ENCODE measurements around the gene HIP1. TPM values are rescaled to one million over a fixed set of nuclear protein-coding genes. Genes with fewer than 3 reads are reported as not detected.

HIP1 gene
- total and polyA plus RNA-seq, 2 of the 13 experiments (the other 11 are each of a cell fraction or from before 2014, with no cell fraction given), result 4.5 to 6.2 TPM

DNA sequence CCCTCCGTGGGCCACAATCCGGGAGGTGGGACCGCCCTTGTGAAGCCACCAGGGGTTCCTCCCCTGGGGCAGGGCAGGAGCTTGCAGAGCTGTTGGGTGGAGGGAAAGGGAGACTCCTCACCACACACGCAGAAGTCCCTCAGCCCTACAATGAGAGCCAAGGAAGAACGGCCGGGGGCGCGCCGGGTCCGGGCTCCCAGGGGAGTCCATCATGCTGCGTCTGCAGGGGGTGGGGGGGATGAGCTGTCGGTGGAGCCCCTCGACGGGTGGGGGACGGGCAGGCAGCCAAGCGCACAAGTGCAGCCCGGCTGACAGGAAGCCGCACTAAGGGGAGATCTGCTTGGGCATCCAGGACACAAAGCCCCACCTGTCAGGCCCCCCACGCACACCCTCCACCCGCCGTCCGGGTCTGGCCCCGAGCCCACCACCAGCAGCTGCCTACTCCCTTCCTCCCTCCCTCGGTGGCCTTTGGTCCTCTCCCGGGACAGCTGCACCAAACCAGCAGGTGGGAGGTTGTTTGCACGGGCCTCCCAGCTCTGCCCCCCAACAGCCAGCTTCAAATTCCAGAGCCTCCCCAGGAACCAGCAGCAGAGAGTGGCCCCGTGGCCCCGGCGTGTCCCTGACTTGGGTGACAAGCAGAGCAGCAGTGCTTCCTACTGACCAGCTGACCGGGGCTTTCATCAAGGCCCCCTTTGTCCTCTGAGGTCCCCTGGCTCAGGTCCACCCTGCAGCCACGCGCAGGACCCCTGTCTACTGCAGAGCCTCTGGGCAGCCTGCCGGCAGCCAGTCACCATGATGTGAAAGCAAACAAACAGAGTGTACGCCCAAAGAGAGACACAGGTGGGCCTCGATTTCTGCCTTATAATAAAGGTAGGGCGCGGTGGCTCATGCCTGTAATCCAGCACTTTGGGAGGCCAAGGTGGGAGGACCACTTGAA lies 50.3 kb downstream of the HIP1 start (continued):
- TF ChIP-seq, protein P1, sequence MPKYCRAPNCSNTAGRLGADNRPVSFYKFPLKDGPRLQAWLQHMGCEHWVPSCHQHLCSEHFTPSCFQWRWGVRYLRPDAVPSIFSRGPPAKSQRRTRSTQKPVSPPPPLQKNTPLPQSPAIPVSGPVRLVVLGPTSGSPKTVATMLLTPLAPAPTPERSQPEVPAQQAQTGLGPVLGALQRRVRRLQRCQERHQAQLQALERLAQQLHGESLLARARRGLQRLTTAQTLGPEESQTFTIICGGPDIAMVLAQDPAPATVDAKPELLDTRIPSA (CRISPR knock-in tag; IDR thresholded peaks at IDR 0.05; ENCODE audit: borderline replicate concordance), result no peak
- TF ChIP-seq KDM1A (CRISPR knock-in tag; IDR thresholded peaks at IDR 0.05) (0 out of 2 replicates have a peak, but pooled peaks have one; percentile 4), ZNF546 (CRISPR knock-in tag; conservative IDR thresholded peaks at IDR 0.05) (no peak), MTA1 (CRISPR knock-in tag; IDR thresholded peaks at IDR 0.05; ENCODE audit: borderline replicate concordance) (peak; percentile 96), CBX2 (IDR thresholded peaks at IDR 0.05; ENCODE audit: low read depth, low read length) (no peak), CBX2 (CRISPR knock-in tag; IDR thresholded peaks at IDR 0.05; ENCODE audit: low read depth) (no peak), KLF13 (CRISPR knock-in tag; IDR thresholded peaks at IDR 0.05) (no peak), ADNP (CRISPR knock-in tag; IDR thresholded peaks at IDR 0.05) (0 out of 2 replicates have a peak, but pooled peaks have one; percentile 11)
- TF ChIP-seq, protein P2, sequence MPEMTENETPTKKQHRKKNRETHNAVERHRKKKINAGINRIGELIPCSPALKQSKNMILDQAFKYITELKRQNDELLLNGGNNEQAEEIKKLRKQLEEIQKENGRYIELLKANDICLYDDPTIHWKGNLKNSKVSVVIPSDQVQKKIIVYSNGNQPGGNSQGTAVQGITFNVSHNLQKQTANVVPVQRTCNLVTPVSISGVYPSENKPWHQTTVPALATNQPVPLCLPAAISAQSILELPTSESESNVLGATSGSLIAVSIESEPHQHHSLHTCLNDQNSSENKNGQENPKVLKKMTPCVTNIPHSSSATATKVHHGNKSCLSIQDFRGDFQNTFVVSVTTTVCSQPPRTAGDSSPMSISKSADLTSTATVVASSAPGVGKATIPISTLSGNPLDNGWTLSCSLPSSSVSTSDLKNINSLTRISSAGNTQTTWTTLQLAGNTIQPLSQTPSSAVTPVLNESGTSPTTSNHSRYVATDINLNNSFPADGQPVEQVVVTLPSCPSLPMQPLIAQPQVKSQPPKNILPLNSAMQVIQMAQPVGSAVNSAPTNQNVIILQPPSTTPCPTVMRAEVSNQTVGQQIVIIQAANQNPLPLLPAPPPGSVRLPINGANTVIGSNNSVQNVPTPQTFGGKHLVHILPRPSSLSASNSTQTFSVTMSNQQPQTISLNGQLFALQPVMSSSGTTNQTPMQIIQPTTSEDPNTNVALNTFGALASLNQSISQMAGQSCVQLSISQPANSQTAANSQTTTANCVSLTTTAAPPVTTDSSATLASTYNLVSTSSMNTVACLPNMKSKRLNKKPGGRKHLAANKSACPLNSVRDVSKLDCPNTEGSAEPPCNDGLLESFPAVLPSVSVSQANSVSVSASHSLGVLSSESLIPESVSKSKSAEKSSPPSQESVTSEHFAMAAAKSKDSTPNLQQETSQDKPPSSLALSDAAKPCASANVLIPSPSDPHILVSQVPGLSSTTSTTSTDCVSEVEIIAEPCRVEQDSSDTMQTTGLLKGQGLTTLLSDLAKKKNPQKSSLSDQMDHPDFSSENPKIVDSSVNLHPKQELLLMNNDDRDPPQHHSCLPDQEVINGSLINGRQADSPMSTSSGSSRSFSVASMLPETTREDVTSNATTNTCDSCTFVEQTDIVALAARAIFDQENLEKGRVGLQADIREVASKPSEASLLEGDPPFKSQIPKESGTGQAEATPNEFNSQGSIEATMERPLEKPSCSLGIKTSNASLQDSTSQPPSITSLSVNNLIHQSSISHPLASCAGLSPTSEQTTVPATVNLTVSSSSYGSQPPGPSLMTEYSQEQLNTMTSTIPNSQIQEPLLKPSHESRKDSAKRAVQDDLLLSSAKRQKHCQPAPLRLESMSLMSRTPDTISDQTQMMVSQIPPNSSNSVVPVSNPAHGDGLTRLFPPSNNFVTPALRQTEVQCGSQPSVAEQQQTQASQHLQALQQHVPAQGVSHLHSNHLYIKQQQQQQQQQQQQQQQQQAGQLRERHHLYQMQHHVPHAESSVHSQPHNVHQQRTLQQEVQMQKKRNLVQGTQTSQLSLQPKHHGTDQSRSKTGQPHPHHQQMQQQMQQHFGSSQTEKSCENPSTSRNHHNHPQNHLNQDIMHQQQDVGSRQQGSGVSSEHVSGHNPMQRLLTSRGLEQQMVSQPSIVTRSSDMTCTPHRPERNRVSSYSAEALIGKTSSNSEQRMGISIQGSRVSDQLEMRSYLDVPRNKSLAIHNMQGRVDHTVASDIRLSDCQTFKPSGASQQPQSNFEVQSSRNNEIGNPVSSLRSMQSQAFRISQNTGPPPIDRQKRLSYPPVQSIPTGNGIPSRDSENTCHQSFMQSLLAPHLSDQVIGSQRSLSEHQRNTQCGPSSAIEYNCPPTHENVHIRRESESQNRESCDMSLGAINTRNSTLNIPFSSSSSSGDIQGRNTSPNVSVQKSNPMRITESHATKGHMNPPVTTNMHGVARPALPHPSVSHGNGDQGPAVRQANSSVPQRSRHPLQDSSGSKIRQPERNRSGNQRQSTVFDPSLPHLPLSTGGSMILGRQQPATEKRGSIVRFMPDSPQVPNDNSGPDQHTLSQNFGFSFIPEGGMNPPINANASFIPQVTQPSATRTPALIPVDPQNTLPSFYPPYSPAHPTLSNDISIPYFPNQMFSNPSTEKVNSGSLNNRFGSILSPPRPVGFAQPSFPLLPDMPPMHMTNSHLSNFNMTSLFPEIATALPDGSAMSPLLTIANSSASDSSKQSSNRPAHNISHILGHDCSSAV (CRISPR knock-in tag; IDR thresholded peaks at IDR 0.05; ENCODE audit: borderline replicate concordance), result no peak
- TF ChIP-seq, protein P3, sequence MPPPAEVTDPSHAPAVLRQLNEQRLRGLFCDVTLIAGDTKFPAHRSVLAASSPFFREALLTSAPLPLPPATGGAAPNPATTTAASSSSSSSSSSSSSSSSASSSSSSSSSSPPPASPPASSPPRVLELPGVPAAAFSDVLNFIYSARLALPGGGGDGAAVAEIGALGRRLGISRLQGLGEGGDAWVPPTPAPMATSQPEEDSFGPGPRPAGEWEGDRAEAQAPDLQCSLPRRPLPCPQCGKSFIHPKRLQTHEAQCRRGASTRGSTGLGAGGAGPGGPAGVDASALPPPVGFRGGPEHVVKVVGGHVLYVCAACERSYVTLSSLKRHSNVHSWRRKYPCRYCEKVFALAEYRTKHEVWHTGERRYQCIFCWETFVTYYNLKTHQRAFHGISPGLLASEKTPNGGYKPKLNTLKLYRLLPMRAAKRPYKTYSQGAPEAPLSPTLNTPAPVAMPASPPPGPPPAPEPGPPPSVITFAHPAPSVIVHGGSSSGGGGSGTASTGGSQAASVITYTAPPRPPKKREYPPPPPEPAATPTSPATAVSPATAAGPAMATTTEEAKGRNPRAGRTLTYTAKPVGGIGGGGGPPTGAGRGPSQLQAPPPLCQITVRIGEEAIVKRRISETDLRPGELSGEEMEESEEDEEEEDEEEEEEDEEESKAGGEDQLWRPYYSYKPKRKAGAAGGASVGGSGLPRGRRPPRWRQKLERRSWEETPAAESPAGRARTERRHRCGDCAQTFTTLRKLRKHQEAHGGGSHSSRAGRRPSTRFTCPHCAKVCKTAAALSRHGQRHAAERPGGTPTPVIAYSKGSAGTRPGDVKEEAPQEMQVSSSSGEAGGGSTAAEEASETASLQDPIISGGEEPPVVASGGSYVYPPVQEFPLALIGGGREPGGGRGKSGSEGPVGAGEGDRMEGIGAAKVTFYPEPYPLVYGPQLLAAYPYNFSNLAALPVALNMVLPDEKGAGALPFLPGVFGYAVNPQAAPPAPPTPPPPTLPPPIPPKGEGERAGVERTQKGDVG (CRISPR knock-in tag; IDR thresholded peaks at IDR 0.05; ENCODE audit: borderline replicate concordance), result peak; percentile 92
- TF ChIP-seq, protein P4, sequence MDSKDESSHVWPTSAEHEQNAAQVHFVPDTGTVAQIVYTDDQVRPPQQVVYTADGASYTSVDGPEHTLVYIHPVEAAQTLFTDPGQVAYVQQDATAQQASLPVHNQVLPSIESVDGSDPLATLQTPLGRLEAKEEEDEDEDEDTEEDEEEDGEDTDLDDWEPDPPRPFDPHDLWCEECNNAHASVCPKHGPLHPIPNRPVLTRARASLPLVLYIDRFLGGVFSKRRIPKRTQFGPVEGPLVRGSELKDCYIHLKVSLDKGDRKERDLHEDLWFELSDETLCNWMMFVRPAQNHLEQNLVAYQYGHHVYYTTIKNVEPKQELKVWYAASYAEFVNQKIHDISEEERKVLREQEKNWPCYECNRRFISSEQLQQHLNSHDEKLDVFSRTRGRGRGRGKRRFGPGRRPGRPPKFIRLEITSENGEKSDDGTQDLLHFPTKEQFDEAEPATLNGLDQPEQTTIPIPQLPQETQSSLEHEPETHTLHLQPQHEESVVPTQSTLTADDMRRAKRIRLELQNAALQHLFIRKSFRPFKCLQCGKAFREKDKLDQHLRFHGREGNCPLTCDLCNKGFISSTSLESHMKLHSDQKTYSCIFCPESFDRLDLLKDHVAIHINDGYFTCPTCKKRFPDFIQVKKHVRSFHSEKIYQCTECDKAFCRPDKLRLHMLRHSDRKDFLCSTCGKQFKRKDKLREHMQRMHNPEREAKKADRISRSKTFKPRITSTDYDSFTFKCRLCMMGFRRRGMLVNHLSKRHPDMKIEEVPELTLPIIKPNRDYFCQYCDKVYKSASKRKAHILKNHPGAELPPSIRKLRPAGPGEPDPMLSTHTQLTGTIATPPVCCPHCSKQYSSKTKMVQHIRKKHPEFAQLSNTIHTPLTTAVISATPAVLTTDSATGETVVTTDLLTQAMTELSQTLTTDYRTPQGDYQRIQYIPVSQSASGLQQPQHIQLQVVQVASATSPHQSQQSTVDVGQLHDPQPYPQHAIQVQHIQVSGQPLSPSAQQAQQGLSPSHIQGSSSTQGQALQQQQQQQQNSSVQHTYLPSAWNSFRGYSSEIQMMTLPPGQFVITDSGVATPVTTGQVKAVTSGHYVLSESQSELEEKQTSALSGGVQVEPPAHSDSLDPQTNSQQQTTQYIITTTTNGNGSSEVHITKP (CRISPR knock-in tag; IDR thresholded peaks at IDR 0.05; ENCODE audit: low read depth), result peak; percentile 88; the same call in 1 of the 2 replicates

All from HepG2 (cell line).